CD1c-positive myeloid dendritic cell (primary cell): ENCODE data around the gene GRPEL1.
"Not testable (repeated sequence)": the region's sequence is repeated elsewhere in the genome, so short reads cannot be mapped to it uniquely, and the experiment has no call there.

Experiments
- DNase-seq: peaks from one replicate; pipeline ENCODE4 v3.0.0-alpha.2; 2016; ENCODE audit errors: extremely low spot score

GRPEL1 gene

GRCh38 chr4:7067452-7068278 is at the start of gene GRPEL1:
TSS of gene GRPEL1 (minus strand) at chr4:7068064. CDS start at chr4:7068032, 32 bp downstream.
- peak; percentile 100 for DNase-seq

GRCh38 chr4:7116705-7117104 is 48.8 kb upstream of the GRPEL1 start:
- DNase-seq, result no peak

GRCh38 chr4:7115557-7116340 is 47.9 kb upstream of the GRPEL1 start:
- DNase-seq, result no peak

GRCh38 chr4:7112656-7113055 is 44.8 kb upstream of the GRPEL1 start:
- DNase-seq, result no peak

GRCh38 chr4:7111441-7111840 is 43.6 kb upstream of the GRPEL1 start:
- DNase-seq, result no peak

- DNase-seq, result no peak
These were observed 42.7 kb upstream of the GRPEL1 start for GRCh38 chr4:7110546-7110945.

GRCh38 chr4:7109169-7109568 is 41.3 kb upstream of the GRPEL1 start:
- DNase-seq, result no peak

GRCh38 chr4:7108660-7109059 is 40.8 kb upstream of the GRPEL1 start:
- no peak for DNase-seq

GRCh38 chr4:7108046-7108625 is 40.3 kb upstream of the GRPEL1 start:
- no peak for DNase-seq

GRCh38 chr4:7107166-7107905 is 39.5 kb upstream of the GRPEL1 start:
- no peak for DNase-seq

GRCh38 chr4:7105276-7105675 is 37.4 kb upstream of the GRPEL1 start:
- no peak for DNase-seq

GRCh38 chr4:7104366-7105031 is 36.6 kb upstream of the GRPEL1 start:
- DNase-seq, result no peak

- peak; percentile 79 for DNase-seq
These were observed 35.9 kb upstream of the GRPEL1 start for GRCh38 chr4:7103607-7104365.

GRCh38 chr4:7103031-7103606 is 35.3 kb upstream of the GRPEL1 start:
- peak; percentile 85 for DNase-seq

- DNase-seq, result not testable (repeated sequence)
These were observed 34.6 kb upstream of the GRPEL1 start for GRCh38 chr4:7102516-7102909.

- peak; percentile 72 for DNase-seq
These were observed 34.0 kb upstream of the GRPEL1 start for GRCh38 chr4:7101692-7102515.

- no peak for DNase-seq
These were observed 28.4 kb upstream of the GRPEL1 start for GRCh38 chr4:7096236-7096635.

- no peak for DNase-seq
These were observed 27.8 kb upstream of the GRPEL1 start for GRCh38 chr4:7095611-7096155.

- no peak for DNase-seq
These were observed 27.1 kb upstream of the GRPEL1 start for GRCh38 chr4:7094916-7095315.
